ENCODE data around the gene LLGL2.

DNA sequence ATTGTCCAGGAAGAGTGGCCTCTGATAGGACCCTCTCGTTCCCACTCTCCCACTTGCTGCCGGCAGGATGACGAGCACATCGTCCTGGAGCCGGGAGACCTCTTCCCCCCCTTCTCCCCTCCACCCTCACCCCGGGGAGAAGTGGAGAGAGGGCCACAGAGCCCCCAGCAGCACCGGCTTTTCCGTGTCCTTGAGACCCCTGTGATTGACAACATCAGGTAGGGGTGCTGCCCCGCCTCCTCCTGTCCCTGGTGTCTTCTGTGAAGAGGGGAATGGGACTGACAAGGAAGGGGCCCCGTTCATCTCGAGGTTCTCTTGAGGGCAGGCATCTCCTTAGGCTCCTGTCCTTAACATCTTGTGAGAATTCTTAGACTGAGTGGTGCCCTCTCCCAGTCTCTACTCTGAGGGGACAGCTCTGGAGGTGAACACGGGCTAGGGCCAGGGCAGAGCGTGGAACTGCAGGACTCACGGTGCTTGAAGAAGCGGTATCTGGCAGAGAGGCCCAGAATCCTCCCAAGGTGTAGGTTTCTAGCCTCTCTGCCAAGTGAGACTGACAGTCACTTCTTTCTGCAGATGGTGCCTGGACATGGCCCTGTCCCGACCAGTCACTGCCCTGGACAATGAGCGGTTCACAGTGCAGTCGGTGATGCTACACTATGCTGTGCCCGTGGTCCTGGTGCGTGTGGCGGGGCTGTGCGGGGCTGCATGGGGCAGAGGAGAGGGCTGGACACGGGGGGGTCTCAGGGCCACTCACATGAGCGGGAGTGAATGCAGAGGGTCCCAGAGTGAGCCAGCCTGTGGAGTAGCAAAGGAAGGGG lies 36.6 kb upstream of the LLGL2 start:
- TF ChIP-seq CTCF (IDR thresholded peaks at IDR 0.05) (no peak), POLR2A (IDR thresholded peaks at IDR 0.05) (no peak)
